Lung (tissue), 12 donors: Measurements from ENCODE around the gene PDIA6. TPM values are rescaled to one million over a fixed set of nuclear protein-coding genes. Genes with fewer than 3 reads are reported as not detected.

ENCODE experiments used
- ATAC-seq: fragments of 200-7000 bp; cut with Tn5 transposase; one replicate; pipeline ENCODE4 v1.9.1; 2020; ENCODE audit warnings: moderate number of reproducible peaks; ENCODE audit not compliant: insufficient read depth, low FRiP score
- DNase-seq, 3 donors: peaks; one replicate each; pipeline ENCODE4 v3.0.0-alpha.2; 2013 to 2017
- H3K27ac ChIP-seq, 2 donors: one replicate each; pipeline ENCODE4 v1.5.1; 2013; ENCODE audit warnings: mild to moderate bottlenecking in 2 of 2, moderate library complexity in 2 of 2, control low read depth in 1 of 2, inconsistent platforms in 1 of 2, low read depth in 1 of 2, low read length in 1 of 2
- H3K27me3 ChIP-seq, 3 donors: one replicate each; pipeline ENCODE4 v1.5.1; 2013; ENCODE audit warnings: low read length in 2 of 3; ENCODE audit not compliant: control insufficient read depth in 3 of 3, insufficient read depth in 3 of 3
- H3K36me3 ChIP-seq, 4 donors: one replicate each; pipeline ENCODE4 v1.5.1; 2013; ENCODE audit warnings: low read length in 4 of 4, mild to moderate bottlenecking in 1 of 4, moderate library complexity in 1 of 4; ENCODE audit not compliant: control insufficient read depth in 4 of 4, insufficient read depth in 4 of 4
- H3K4me1 ChIP-seq, 5 donors: one replicate each; pipeline ENCODE4 v1.5.1; 2013; ENCODE audit warnings: low read length in 5 of 5, mild to moderate bottlenecking in 2 of 5, moderate library complexity in 1 of 5; ENCODE audit not compliant: control insufficient read depth in 5 of 5, insufficient read depth in 5 of 5
- H3K4me3 ChIP-seq: one replicate; pipeline ENCODE4 v1.5.1; 2013; ENCODE audit warnings: mild to moderate bottlenecking, control low read depth, moderate library complexity
- H3K9ac ChIP-seq, 2 donors: one replicate each; pipeline ENCODE4 v1.5.1; 2013; ENCODE audit warnings: low read length in 2 of 2, control low read depth in 1 of 2; ENCODE audit not compliant: insufficient read depth in 1 of 2
- H3K9me3 ChIP-seq, 4 donors: one replicate each; pipeline ENCODE4 v1.5.1; 2013; ENCODE audit warnings: low read length in 3 of 4, mild to moderate bottlenecking in 1 of 4, moderate library complexity in 1 of 4; ENCODE audit not compliant: control insufficient read depth in 4 of 4, insufficient read depth in 3 of 4
- WGBS, 2 donors: extraction: QIAGEN DNeasy Blood & Tissue Kit; methylation state at CpG; one replicate each; pipeline ENCODE4 v1.1.7; 2013; 5-methylcytosine and 5-hydroxymethylcytosine counted together
- polyA plus RNA-seq, 2 donors: library from polyadenylated mRNA; stranded (reverse); fragments of 200-250 nt; gene quantifications; one replicate each; pipeline ENCODE4 v1.2.1, GENCODE V29; 2013
- total RNA-seq, 2 donors: library from RNA; depleted of rRNA in 1 of 2; stranded (reverse); fragments of >200 nt in 1 of 2; gene quantifications; one replicate each; pipeline ENCODE4 v1.2.1, GENCODE V29; 2014 to 2021
- TF ChIP-seq, protein P1 (sequence below): IDR thresholded peaks from 2 replicates; pipeline ENCODE4 v1.5.1; 2012; ENCODE audit warnings: mild to moderate bottlenecking; ENCODE audit errors: control extremely low read depth, extremely low read depth
- donor health status: control.
- donor health status: control.
- donor health status: Bipolar disorder and iron deficiency.
- donor health status: healthy.
- donor health status: DM: yes; HTN: yes; CAD: no.

PDIA6 gene
- total and polyA plus RNA-seq, 4 donors = 70.1 to 341 (median 189) TPM

DNA sequence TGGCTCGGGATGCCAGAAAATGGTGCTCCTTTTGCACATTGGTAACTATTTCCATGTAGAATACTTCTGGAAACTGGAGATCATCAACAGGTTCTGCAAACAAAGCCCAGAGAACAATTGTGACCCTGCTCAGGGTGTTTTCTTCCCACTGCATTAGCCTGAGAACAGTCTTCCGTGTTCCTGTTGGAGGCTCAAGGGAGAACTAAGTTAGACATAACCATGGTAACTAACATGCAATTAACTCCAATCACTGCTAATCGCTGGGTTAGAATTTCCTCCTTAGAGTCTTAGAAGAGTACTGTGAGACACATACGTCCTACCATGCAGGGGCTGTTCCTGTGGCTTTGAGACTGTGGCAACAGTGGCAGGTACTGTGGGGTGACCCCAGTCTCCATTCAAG is 36.0 kb upstream of the PDIA6 start:
- DNase-seq = no peak
- H3K9me3 ChIP-seq = peaks cover 0 to 1% (median 0%) of the 10 kb centered on the region in 4 donors
- TF ChIP-seq, protein P1, sequence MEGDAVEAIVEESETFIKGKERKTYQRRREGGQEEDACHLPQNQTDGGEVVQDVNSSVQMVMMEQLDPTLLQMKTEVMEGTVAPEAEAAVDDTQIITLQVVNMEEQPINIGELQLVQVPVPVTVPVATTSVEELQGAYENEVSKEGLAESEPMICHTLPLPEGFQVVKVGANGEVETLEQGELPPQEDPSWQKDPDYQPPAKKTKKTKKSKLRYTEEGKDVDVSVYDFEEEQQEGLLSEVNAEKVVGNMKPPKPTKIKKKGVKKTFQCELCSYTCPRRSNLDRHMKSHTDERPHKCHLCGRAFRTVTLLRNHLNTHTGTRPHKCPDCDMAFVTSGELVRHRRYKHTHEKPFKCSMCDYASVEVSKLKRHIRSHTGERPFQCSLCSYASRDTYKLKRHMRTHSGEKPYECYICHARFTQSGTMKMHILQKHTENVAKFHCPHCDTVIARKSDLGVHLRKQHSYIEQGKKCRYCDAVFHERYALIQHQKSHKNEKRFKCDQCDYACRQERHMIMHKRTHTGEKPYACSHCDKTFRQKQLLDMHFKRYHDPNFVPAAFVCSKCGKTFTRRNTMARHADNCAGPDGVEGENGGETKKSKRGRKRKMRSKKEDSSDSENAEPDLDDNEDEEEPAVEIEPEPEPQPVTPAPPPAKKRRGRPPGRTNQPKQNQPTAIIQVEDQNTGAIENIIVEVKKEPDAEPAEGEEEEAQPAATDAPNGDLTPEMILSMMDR = no peak
- no peaks in the 10 kb centered on the region for H3K27me3 ChIP-seq
- 89 to 97% methylated on average over 4 of the region's 4 CpGs for WGBS, 2 donors
- H3K36me3 ChIP-seq = no peaks in the 10 kb centered on the region
- H3K4me1 ChIP-seq = peaks cover 0 to 2% (median 0%) of the 10 kb centered on the region in 5 donors
- no peak overlapping the region for H3K4me3 ChIP-seq
- H3K9ac ChIP-seq = no peak overlapping the region
- no peak overlapping the region for H3K27ac ChIP-seq
- no peak for ATAC-seq

DNA sequence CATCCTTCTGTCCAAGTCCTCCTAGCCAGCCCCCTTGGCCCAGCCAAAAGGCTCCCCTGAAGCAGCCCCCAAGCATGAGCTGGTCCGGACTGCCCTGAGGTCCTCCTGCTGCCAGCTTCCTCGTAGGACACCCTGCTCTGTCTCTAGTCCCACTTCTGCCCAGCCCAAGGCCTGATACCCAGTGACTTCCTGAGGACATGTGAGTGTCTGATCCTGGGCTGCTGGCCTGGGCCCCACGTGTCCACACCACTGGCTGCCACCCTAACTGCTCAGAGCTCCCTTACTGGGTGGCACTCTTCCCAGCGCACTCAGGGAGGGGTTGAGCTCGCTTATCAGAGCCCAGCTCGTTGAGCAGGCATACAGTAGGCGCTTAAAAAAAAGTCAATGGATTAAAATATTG is 34.4 kb upstream of the PDIA6 start:
- TF ChIP-seq, protein P1 = no peak
- Histone ChIP-seq H3K9me3 (peaks cover 0 to 6% (median 1%) of the 10 kb centered on the region in 4 donors), H3K36me3 (no peaks in the 10 kb centered on the region), H3K27me3 (no peaks in the 10 kb centered on the region), H3K4me3 (no peak overlapping the region), H3K4me1 (peaks cover 0 to 2% (median 0%) of the 10 kb centered on the region in 5 donors), H3K27ac (peak overlapping the region in 1 of 2 donors; percentile 87), H3K9ac (no peak overlapping the region)
- no peak for DNase-seq
- WGBS, 2 donors = 79 to 85% methylated on average over 7 of the region's 7 CpGs
- no peak for ATAC-seq

DNA sequence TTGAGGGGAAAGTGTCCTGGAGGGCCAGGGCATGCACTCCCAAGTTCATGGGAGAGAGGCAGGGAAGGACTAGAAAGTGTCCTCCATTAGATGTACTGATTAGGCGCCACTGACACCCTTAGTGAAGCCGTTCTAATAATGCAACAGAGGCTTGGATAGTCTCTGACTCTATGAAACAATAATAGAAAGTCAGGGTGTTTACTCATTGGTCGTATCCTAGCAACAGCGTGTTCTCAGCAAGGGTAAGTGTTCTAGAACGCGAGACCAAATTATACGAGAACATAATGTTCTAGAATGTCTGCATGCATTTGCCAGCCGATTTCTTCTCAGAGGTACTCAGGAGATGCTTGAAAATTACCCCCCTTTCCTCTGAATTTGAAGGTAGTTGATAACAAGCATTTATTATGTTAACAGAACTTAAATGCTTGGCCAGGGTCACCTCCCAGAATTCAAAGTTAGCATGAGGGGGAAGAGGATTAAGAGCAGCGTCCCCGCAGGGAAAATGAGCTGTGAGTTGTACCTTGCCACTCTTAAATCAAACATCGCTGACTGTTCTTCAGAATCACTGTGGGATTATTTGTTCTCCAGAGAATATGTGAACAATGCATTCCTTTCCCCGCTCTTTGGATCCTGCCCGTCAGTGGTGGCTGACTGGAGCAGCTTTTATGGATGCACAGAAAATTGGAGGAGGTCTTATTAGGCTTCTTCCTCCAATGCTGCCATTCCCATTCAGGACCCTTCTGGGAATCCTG is 33.7 kb upstream of the PDIA6 start:
- peaks cover 0 to 2% (median 0%) of the 10 kb centered on the region in 5 donors for H3K4me1 ChIP-seq
- TF ChIP-seq, protein P1 = no peak
- H3K36me3 ChIP-seq = no peaks in the 10 kb centered on the region
- DNase-seq (no peak), ATAC-seq (no peak)
- peaks cover 0 to 13% (median 6%) of the 10 kb centered on the region in 4 donors for H3K9me3 ChIP-seq
- peak overlapping the region in 1 of 2 donors; percentile 97 for H3K27ac ChIP-seq
- H3K4me3 ChIP-seq = no peak overlapping the region
- H3K9ac ChIP-seq = no peak overlapping the region
- no peaks in the 10 kb centered on the region for H3K27me3 ChIP-seq
- 74 to 87% methylated on average over 13 of the region's 13 CpGs for WGBS, 2 donors
